Caki2 (cell line): Measurements from ENCODE around the gene SPPL2C. TPM values are rescaled to one million over a fixed set of nuclear protein-coding genes. Genes with fewer than 3 reads are reported as not detected.
"Not testable (repeated sequence)": the region's sequence is repeated elsewhere in the genome, so short reads cannot be mapped to it uniquely, and the experiment has no call there.

Source experiments
- DNase-seq: peaks from one replicate; pipeline ENCODE4 v3.0.0-alpha.2; 2015; ENCODE audit warnings: low read depth
- in situ Hi-C: cut with HindIII; loops from 2 replicates; pipeline ENCODE4 v1.10.0; 2016; ENCODE audit warnings: low sequenced_read_pairs, low pct_unique_long_range_greater_than_20kb, mixed read lengths
- total RNA-seq: library from RNA; depleted of rRNA; stranded (reverse); fragments of >200 nt; shearing (Covaris generic); gene quantifications from 2 replicates; pipeline ENCODE4 v1.2.3, GENCODE V29; 2014; ENCODE audit warnings: low replicate concordance

The SPPL2C gene
- total RNA-seq, 1 experiment from 2014 or later, result not detected

GRCh38 chr17:45862127-45862526, 17.4 kb downstream of the SPPL2C start:
- DNase-seq, in situ Hi-C loops: not testable (repeated sequence)

- in situ Hi-C loops, result no loop called here
- DNase-seq, result no peak
Observed at GRCh38 chr17:45863857-45864654, 19.4 kb downstream of the SPPL2C start.

GRCh38 chr17:45867171-45867570, 22.5 kb downstream of the SPPL2C start:
- no peak for DNase-seq
- in situ Hi-C loops, result no loop called here

GRCh38 chr17:45867702-45868101, 23.0 kb downstream of the SPPL2C start:
- in situ Hi-C loops, result no loop called here
- no peak for DNase-seq

- in situ Hi-C loops, result no loop called here
Observed at GRCh38 chr17:45868276-45868675, 23.6 kb downstream of the SPPL2C start.

GRCh38 chr17:45869676-45870341, 25.1 kb downstream of the SPPL2C start:
- in situ Hi-C loops, result no loop called here
- DNase-seq, result no peak

More at GRCh38 chr17:45868276-45868675, 23.6 kb downstream of the SPPL2C start:
- no peak for DNase-seq

GRCh38 chr17:45870342-45870974, 25.8 kb downstream of the SPPL2C start:
- in situ Hi-C loops, result no loop called here
- DNase-seq, result no peak

GRCh38 chr17:45871718-45872117, 27.0 kb downstream of the SPPL2C start:
- in situ Hi-C loops, result no loop called here

GRCh38 chr17:45873728-45874127, 29.0 kb downstream of the SPPL2C start:
- in situ Hi-C loops, result no loop called here

More at GRCh38 chr17:45871718-45872117, 27.0 kb downstream of the SPPL2C start:
- no peak for DNase-seq

GRCh38 chr17:45874151-45874550, 29.5 kb downstream of the SPPL2C start:
- in situ Hi-C loops, result no loop called here
- DNase-seq, result no peak

More at GRCh38 chr17:45873728-45874127, 29.0 kb downstream of the SPPL2C start:
- DNase-seq, result no peak

GRCh38 chr17:45876539-45876938, 31.9 kb downstream of the SPPL2C start:
- in situ Hi-C loops, result no loop called here

GRCh38 chr17:45877467-45877866, 32.8 kb downstream of the SPPL2C start:
- no peak for DNase-seq
- in situ Hi-C loops, result no loop called here

More at GRCh38 chr17:45876539-45876938, 31.9 kb downstream of the SPPL2C start:
- DNase-seq, result no peak

GRCh38 chr17:45883063-45883462, 38.4 kb downstream of the SPPL2C start:
- in situ Hi-C loops, result no loop called here
- DNase-seq, result no peak

- in situ Hi-C loops, result no loop called here
- no peak for DNase-seq
Observed at GRCh38 chr17:45886852-45887251, 42.2 kb downstream of the SPPL2C start.

GRCh38 chr17:45888392-45888791, 43.7 kb downstream of the SPPL2C start:
- in situ Hi-C loops, result no loop called here

GRCh38 chr17:45889579-45889978, 44.9 kb downstream of the SPPL2C start:
- DNase-seq, result no peak
- in situ Hi-C loops, result no loop called here

More at GRCh38 chr17:45888392-45888791, 43.7 kb downstream of the SPPL2C start:
- no peak for DNase-seq

- in situ Hi-C loops, result no loop called here
- no peak for DNase-seq
Observed at GRCh38 chr17:45893725-45894021, 49.0 kb downstream of the SPPL2C start.

GRCh38 chr17:45894022-45894784, 49.5 kb downstream of the SPPL2C start, which contains the start of gene MAPT:
Gene MAPT (plus strand): TSS chr17:45894554. CDS start chr17:45962338, 67,784 bp downstream.
- in situ Hi-C loops, result no loop called here
- peak; percentile 97 for DNase-seq
